B cell (primary cell): ENCODE data around the gene CALR. TPM values are rescaled to one million over a fixed set of nuclear protein-coding genes. Genes with fewer than 3 reads are reported as not detected.

Experiments used
- ATAC-seq: fragments of 200-7000 bp; cut with Tn5 transposase; one replicate; pipeline ENCODE4 v1.10.0; 2021; ENCODE audit warnings: low read depth, mild to moderate bottlenecking, moderate number of reproducible peaks, moderate library complexity
- CTCF ChIA-PET: fragments of 350-600 bp; sonication (Branson Sonifier 250); formaldehyde crosslinking; loops from one replicate; lab custom pipeline; 2021; ENCODE audit warnings: antibody characterized with exemption, inconsistent platforms; lab: Charles Lee
- POLR2A ChIA-PET: fragments of 350-600 bp; sonication (Branson Sonifier 250); formaldehyde crosslinking; loops from one replicate; lab custom pipeline; 2021; ENCODE audit warnings: antibody characterized with exemption; lab: Charles Lee
- DNase-seq: peaks from one replicate; pipeline ENCODE4 v3.0.0; 2013
- H2AFZ ChIP-seq: 2 replicates; pipeline ENCODE4 v1.6.1; 2012; ENCODE audit warnings: mild to moderate bottlenecking, low read depth, low read length; ENCODE audit not compliant: insufficient read depth, poor library complexity, severe bottlenecking
- H3K27ac ChIP-seq, 2 donors: 1 replicate in 1 of 2; 2 replicates in 1 of 2; pipeline ENCODE4 v1.5.1; 2012 to 2013; ENCODE audit warnings: low read length in 2 of 2, mild to moderate bottlenecking in 2 of 2, moderate library complexity in 1 of 2
- H3K27me3 ChIP-seq, 4 experiments: fragments of 200-600 bp in 1 of 4; sonication (generic) in 1 of 4; replicated peaks in 1 of 4; 1 replicate in 2 of 4; 2 replicates in 2 of 4; pipeline versions ENCODE4 v1.6.1 to v1.7.0; 2013 to 2016; ENCODE audit warnings: low read length in 3 of 4, mild to moderate bottlenecking in 2 of 4, mixed read lengths in 1 of 4, moderate library complexity in 1 of 4; ENCODE audit not compliant: insufficient read depth in 4 of 4, control insufficient read depth in 3 of 4; ENCODE audit errors: control extremely low read depth in 1 of 4
- H3K36me3 ChIP-seq, 2 experiments: replicated peaks in 1 of 2; 1 replicate in 1 of 2; 2 replicates in 1 of 2; pipeline versions ENCODE4 v1.6.1 to v1.7.1; 2013; ENCODE audit warnings: low read length in 1 of 2; ENCODE audit not compliant: insufficient read depth in 2 of 2, control insufficient read depth in 1 of 2; ENCODE audit errors: control extremely low read depth in 1 of 2, extremely low read depth in 1 of 2
- H3K4me1 ChIP-seq, 2 donors: fragments of 200-600 bp in 1 of 2; sonication (generic) in 1 of 2; 1 replicate in 1 of 2; 2 replicates in 1 of 2; pipeline versions ENCODE4 v1.5.1 to v1.6.1; 2013 to 2017; ENCODE audit warnings: low read length in 2 of 2; ENCODE audit not compliant: control insufficient read depth in 2 of 2, insufficient read depth in 2 of 2
- H3K4me2 ChIP-seq: replicated peaks from 2 replicates; pipeline ENCODE3; 2012; ENCODE audit warnings: mild to moderate bottlenecking, low read depth, low read length; ENCODE audit not compliant: poor library complexity, severe bottlenecking
- H3K4me3 ChIP-seq, 5 experiments: fragments of 200-600 bp in 1 of 5; sonication (generic) in 1 of 5; 1 replicate in 3 of 5; 2 replicates in 2 of 5; pipeline versions ENCODE4 v1.5.1 to v1.7.0; 2011 to 2016; ENCODE audit warnings: low read length in 4 of 5, mild to moderate bottlenecking in 4 of 5, low read depth in 2 of 5, control low read depth in 1 of 5, moderate library complexity in 1 of 5; ENCODE audit not compliant: insufficient read depth in 1 of 5; ENCODE audit errors: control extremely low read depth in 1 of 5, extremely low read depth in 1 of 5
- H3K79me2 ChIP-seq: fragments of 200-600 bp; sonication (generic); one replicate; pipeline ENCODE4 v1.6.0; 2016; ENCODE audit warnings: low read length; ENCODE audit not compliant: control insufficient read depth, insufficient read depth
- H3K9ac ChIP-seq: fragments of 200-600 bp; sonication (generic); 2 replicates; pipeline ENCODE4 v1.6.1; 2017; ENCODE audit warnings: mild to moderate bottlenecking, low read length, moderate library complexity
- H3K9me3 ChIP-seq, 3 donors: one replicate each; pipeline versions ENCODE4 v1.6.1 to v1.7.1; 2013; ENCODE audit warnings: low read length in 2 of 3; ENCODE audit not compliant: control insufficient read depth in 2 of 3, insufficient read depth in 1 of 3; ENCODE audit errors: control extremely low read depth in 1 of 3
- H4K20me1 ChIP-seq: 2 replicates; pipeline ENCODE4 v1.6.0; 2012; ENCODE audit warnings: mild to moderate bottlenecking, low read length; ENCODE audit not compliant: insufficient read depth, control insufficient read depth, poor library complexity, severe bottlenecking
- H3K27ac Mint-ChIP-seq: one replicate; pipeline ENCODE4 v1.8.0; 2021; ENCODE audit warnings: mixed read lengths
- H3K27me3 Mint-ChIP-seq: one replicate; pipeline ENCODE4 v1.8.0; 2021; ENCODE audit warnings: mixed read lengths
- H3K4me1 Mint-ChIP-seq: one replicate; pipeline ENCODE4 v1.8.0; 2021; ENCODE audit warnings: mixed read lengths
- H3K4me3 Mint-ChIP-seq: one replicate; pipeline ENCODE4 v1.8.0; 2021; ENCODE audit warnings: mixed read lengths
- H3K9me3 Mint-ChIP-seq: one replicate; pipeline ENCODE4 v1.8.0; 2022; ENCODE audit warnings: mixed read lengths; ENCODE audit not compliant: insufficient read depth
- CTCF ChIP-seq: fragments of 200-600 bp; IDR thresholded peaks from one replicate; pipeline ENCODE4 v1.8.0; 2022; ENCODE audit warnings: antibody characterized with exemption, mild to moderate bottlenecking
- EZH2 ChIP-seq: IDR thresholded peaks from 2 replicates; pipeline ENCODE4 v1.6.1; 2012; ENCODE audit warnings: borderline replicate concordance, low read depth, mild to moderate bottlenecking, moderate library complexity, low read length; ENCODE audit not compliant: insufficient read depth, poor library complexity, severe bottlenecking
- WGBS: methylation state at CpG from one replicate; pipeline ENCODE4 v1.1.5; 2013; ENCODE audit warnings: missing lambda C conversion rate; ENCODE audit not compliant: insufficient coverage; 5-methylcytosine and 5-hydroxymethylcytosine counted together
- intact Hi-C: fragments of 100-400 bp; cut with micrococcal nuclease; formaldehyde crosslinking; loops from one replicate; pipeline ENCODE4 v1.10.0; 2022
- polyA plus RNA-seq: library from polyadenylated mRNA; depleted of rRNA; stranded (reverse); fragments of >200 nt; gene quantifications from 2 replicates; pipeline ENCODE4 v1.2.3, GENCODE V29; 2012
- total RNA-seq, 2 donors: library from RNA; stranded (reverse); fragments of 120-200 nt in 1 of 2; gene quantifications; 1 replicate in 1 of 2; 2 replicates in 1 of 2; pipeline versions ENCODE4 v1.2.3 to v1.2.4, GENCODE V29; 2013 to 2022

The CALR gene
- total and polyA plus RNA-seq, 2 donors (not counting 1 experiment from before 2014, with no cell fraction given), result 214 to 385 TPM

DNA sequence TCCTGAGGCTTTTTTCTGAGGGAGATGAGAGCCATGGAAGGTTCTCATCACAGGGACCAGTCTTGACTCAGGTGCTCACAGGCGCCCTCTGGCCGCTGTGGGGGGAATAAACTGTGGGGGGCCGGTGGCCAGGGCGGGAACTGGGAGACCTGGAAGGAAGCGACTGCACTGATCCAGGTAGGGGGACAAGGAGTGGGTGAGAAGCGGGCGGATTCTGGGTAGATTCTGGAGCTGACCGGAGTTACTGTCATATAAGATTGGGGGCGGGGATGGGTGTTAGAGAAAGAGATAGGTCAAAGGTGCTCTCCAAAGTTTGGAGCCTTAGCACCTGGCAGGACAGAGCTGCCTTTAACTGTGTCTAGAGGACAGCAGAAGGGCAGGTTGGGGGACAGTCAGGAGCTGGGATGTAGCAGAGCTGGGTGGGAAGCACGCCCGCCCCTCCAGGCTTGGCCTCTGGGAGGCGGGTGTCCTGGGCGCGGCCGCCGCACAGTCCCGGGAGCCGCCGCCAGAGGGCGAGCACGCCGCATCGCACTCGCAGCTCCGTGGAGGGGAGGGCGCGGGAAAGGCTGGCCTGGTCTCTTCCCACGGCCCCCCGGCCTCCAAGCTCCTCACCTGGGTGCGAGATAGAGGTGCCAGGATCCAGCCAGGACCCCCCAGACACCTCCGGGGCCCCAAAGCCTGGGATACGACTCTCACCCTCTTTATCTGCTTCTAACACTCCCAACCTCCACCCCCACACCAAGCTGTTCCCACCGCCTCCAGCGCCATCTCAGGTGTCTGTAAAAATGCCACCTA lies 26.8 kb downstream of the CALR start:
- no peaks in the 10 kb centered on the region for H3K9me3 ChIP-seq
- no peaks in the 10 kb centered on the region for H3K9me3 Mint-ChIP-seq
- peak overlapping the region in 4 of 5 experiments; percentile 30 to 65 (median 58) for H3K4me3 ChIP-seq
- peak overlapping the region; percentile 98 for H3K4me3 Mint-ChIP-seq
- H3K4me2 ChIP-seq, result peak overlapping the region; percentile 96
- peaks cover under 1% of the 10 kb centered on the region for H3K27me3 Mint-ChIP-seq
- CTCF ChIA-PET, result interaction anchor here (0.6 to 5.4 kb wide), 61 partner anchors 9 to 1718 kb away, joined by 3 to 75 read pairs (median 5); partner anchors contain the start of genes CALR, DNASE2, FARSA and GADD45GIP1
- POLR2A ChIA-PET, result interaction anchor here (0.6 to 1.6 kb wide), 5 partner anchors 12 to 316 kb away, joined by 3 to 10 read pairs (median 9); no protein-coding TSS in a partner anchor
- no peaks in the 10 kb centered on the region for H3K27me3 ChIP-seq
- peak overlapping the region; percentile 82 for H2AFZ ChIP-seq
- H3K36me3 ChIP-seq, result no peaks in the 10 kb centered on the region
- WGBS, result under 1% methylated on average over 32 of the region's 34 CpGs
- TF ChIP-seq CTCF (peak; percentile 92), EZH2 (no peak)
- H3K4me1 Mint-ChIP-seq, result peaks cover 6% of the 10 kb centered on the region
- no peak overlapping the region for H3K27ac ChIP-seq
- intact Hi-C loops, result loop anchor here (1.0 kb wide), 5 partner anchors 8 to 80 kb away; partner anchors contain the start of genes CALR, GADD45GIP1 and SYCE2
- peak overlapping the region; percentile 64 for H3K9ac ChIP-seq
- peak; percentile 96 for ATAC-seq
- DNase-seq, result peak; percentile 89
- peaks cover 4 to 10% of the 10 kb centered on the region in 2 donors for H3K4me1 ChIP-seq
- H3K27ac Mint-ChIP-seq, result peak overlapping the region; percentile 89
- H4K20me1 ChIP-seq, result no peaks in the 10 kb centered on the region
- H3K79me2 ChIP-seq, result no peaks in the 10 kb centered on the region
